C4-2B (cell line): Measurements from ENCODE around the gene CHD2.

Experiments
- CTCF ChIP-seq: fragments of 450-650 bp; conservative IDR thresholded peaks from 2 replicates; pipeline ENCODE4 v1.5.1; 2017; ENCODE audit warnings: mild to moderate bottlenecking
- ZFX ChIP-seq: fragments of 450-650 bp; IDR thresholded peaks from 2 replicates; pipeline ENCODE4 v1.6.1; 2017

- TF ChIP-seq CTCF (no peak), ZFX (no peak)
These were observed 6.5 kb downstream of the CHD2 start for GRCh38 chr15:92906563-92907081.
